NCI-H82 treated with DMSO at 0.1 percent for 48 hours (cell line): ENCODE results near the gene IL1RAPL2.
"Not testable (repeated sequence)": the region's sequence is repeated elsewhere in the genome, so short reads cannot be mapped to it uniquely, and the experiment has no call there.

ENCODE experiments used
- DNase-seq: peaks from one replicate; lab custom pipeline; 2025; ENCODE audit not compliant: unreplicated experiment; lab: John Stamatoyannopoulos, UW

The IL1RAPL2 gene

GRCh38 chrX:104565791-104566680 is at the start of gene IL1RAPL2:
IL1RAPL2 (plus strand) TSS chrX:104566199.
- DNase-seq = no peak

DNA sequence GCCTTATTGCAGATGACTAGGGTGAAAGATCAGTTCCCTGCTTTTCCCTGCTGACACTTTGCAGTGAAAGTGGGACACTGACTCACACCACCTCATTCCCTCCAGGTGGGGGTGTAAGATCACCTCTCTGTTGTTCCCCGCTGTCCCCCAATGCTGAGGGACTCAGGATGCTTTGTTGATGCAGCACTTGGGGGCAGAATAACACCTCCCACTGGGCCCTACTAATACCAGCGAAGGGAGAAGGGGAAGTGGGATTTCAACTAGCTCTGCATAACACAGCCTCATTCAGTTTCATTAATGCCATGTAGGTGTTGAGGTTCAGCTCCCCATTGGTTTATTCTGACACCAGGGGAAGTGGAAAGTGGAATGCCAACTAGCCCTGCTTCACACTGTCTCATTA is 43.6 kb upstream of the IL1RAPL2 start:
- no peak for DNase-seq

DNA sequence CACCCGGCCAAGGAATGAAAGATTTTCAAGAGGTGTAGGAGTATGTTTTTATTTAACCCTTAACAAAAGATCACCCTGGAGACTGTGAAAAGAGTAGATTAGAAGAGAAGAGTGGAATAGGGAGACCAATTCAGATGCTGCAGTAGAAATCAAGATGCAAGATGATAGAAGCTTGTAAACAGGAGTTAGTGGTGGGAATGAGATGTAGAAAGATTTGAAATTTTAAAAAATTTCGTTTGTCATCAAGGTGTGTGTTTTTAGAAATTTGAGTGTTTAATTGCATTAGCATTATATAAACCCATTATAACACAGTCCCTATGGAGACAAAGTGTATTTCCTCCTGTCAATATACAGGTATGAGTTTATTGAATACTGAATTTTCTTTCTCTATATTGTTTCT is 42.1 kb upstream of the IL1RAPL2 start:
- no peak for DNase-seq

GRCh38 chrX:104539081-104539480 is 26.9 kb upstream of the IL1RAPL2 start:
- no peak for DNase-seq

GRCh38 chrX:104542447-104542846 is 23.6 kb upstream of the IL1RAPL2 start:
- DNase-seq = not testable (repeated sequence)

GRCh38 chrX:104564335-104564734 is 1.7 kb upstream of the IL1RAPL2 start:
- DNase-seq = no peak

DNA sequence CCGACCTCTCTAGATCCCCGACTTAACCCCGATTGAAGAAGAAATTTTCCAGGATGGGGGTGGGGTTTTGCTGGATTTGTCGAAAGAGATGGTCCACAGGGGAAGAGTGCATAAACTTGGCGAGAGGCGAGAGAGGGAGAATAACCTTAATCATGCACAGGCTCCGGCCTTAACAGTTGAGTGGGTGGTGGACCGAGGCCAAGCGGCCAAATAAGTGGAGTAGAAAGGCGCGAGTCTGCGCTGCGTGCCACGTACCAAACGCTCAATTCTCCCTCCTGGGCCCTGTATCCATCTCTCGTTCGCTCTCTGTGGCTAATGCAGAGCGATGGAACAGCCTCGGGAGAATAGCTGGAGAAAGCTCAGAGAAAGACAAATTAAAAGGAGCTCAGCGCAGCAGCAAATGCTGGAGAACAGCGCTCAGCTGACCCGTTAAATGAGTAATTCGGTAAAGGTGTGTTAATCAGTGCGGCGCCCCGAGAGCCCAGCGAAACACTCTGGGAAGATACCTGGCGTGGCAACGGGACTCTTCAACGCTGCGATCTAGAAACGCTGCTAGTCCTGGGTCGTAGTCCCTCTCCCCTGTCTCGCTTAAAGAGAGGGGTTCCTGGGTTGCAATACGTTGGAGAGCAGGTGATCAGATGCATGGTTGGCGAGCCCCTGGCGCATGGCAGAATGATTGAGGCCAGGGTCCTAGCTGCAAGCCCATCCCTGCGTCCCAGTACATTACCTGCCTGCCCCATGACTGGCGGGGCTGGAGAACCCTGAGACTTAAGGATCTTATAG is 887 bp upstream of the IL1RAPL2 start:
- DNase-seq = no peak

DNA sequence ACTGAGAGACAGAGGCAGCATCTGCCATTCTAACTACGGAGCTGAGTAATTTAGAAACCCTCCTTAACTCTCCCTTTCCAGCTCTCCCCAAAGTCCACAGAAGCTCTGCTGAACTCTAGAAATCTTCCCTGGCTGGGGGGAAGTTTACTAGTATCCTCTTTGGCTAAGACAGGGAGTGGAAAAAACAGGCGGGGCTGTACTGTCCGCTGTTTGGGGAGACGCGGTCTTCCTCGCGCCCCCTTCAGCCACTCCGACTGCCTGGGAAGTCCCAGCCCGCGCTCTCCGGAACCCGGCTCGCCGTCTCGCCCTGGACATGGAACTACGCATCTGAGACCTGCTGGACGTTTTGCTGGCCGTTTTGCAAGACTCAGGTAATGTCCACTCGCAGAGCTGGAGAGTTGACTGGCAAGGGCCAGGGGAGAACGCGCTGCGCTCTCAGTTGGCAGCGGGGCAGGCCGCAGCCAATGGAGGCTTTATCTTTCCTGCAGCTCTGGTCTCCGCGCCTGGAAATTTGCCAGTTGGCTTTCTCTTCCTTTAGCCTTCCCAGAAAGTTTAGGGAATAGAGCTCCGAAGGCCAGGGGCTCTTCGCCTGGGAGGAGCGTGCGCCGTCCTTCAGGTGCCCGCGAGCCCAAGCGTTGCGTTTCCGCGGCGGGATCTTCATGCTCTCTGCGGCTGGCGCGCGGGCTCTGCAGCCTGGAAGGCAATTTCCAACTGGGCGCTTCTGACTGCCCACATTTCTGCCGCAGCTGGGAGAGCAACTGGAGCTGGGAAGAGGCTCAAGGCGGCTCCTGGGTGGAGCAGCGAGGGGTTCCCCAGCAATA is 892 bp downstream of the IL1RAPL2 start:
- DNase-seq = no peak

DNA sequence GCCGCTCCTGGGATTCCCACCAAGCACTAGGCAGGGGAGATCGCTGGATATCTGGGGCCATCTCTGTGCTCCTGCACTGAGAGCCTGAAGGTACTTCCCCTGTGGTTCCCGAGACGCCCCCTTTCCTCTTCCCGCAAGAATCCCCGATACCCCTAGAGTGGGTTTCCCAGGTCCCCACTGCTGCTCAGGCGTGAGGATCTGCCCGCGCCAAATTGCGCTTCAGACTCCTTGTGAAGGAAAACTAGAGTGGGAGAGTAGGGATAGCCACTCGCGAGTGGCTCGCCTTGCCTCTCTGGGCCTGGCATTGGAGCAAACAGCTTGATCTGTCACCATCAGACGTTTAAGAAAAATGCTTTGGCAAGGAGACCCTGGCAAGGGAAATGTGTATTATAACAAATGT is 1.5 kb downstream of the IL1RAPL2 start:
- no peak for DNase-seq

GRCh38 chrX:104568304-104568915 is 2.4 kb downstream of the IL1RAPL2 start:
- DNase-seq = no peak

- no peak for DNase-seq
Observed at GRCh38 chrX:104618106-104618895, 52.3 kb downstream of the IL1RAPL2 start.

DNA sequence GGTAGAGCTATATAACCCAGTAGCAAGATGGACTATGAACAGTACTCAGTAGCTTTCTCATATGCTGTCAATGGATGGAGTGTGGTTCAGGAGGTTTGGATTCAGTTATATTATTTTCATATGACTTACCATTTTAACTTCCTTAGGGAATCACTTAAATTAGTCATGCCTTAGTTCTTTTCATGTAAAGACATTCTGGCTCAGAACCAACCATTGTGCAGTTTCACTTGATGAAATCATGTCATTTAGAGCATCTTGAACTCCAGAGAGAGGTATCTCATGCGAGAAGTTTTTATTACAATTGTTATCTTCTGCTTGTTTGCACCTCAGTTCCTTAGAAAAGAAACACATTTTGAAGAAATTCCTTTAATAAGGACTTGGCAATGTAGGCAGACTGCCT is 55.8 kb downstream of the IL1RAPL2 start:
- no peak for DNase-seq

DNA sequence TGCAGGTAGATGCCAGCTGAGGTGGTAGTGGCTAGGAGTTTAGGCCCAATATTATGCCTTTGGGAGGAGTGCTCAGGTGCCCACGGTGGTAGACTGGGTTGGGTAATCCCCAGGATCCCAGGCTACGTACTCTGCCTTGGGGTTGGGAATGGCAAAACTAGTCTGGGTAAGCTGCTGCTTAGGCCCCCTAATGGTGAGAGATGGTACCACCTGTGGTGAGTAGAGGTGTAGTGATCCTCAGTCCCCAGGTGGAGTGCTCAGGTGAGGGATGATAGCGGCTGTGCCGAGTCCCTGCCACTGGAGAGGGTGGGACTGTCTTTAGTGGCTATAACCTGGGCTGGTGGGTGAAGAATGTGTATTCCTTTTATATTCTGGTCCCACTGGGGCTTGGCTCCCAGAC is 75.2 kb downstream of the IL1RAPL2 start:
- no peak for DNase-seq

DNA sequence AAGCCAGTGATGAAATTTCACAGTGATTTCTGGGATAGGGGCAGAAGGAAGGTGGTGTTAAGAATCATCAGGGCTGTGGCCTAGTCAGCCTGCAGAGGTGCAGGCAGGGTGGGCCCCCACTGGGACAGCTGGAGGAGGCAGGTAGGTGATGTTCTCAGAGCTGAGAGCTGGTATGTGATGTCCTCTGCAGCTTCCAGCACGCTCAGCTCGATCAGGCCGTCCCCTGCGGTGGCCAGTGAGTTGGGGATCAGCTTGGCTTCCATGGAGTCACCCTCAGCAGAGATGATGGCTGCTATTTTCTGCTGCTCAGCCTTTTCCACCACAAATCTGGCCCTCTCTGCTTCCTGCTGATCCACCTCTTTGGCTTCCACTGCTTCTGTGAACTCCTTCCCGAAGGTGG is 81.1 kb downstream of the IL1RAPL2 start:
- no peak for DNase-seq

GRCh38 chrX:104659005-104659744 is 93.2 kb downstream of the IL1RAPL2 start:
- no peak for DNase-seq

- DNase-seq = no peak
Observed at GRCh38 chrX:104660092-104660491, 94.1 kb downstream of the IL1RAPL2 start.

DNA sequence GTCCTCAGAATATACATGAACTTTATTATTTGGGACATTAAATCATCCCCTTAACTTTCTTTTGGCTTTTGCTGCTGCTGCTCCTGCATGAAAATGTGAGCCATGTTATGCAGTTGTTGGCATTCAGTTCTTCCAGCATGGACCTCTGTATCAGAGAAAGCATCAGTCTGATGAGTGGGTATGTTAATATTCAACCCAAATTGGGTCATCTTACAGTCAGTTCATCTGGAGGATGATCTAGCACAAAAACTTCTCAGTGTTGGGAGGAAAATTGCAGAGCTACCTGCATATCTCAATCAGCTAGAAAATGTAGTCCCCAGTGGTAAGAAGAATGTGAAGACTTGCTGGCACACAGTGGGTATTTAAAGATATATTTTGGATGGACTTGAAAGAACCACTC is 96.7 kb downstream of the IL1RAPL2 start:
- DNase-seq = no peak

GRCh38 chrX:104665691-104666090 is 99.7 kb downstream of the IL1RAPL2 start:
- no peak for DNase-seq

GRCh38 chrX:104668550-104668949 is 102.6 kb downstream of the IL1RAPL2 start:
- no peak for DNase-seq
